Esophagus (tissue), 2 donors: ENCODE data around the gene DENND6B. TPM values are rescaled to one million over a fixed set of nuclear protein-coding genes. Genes with fewer than 3 reads are reported as not detected.

Experiments used
- H3K27ac ChIP-seq, 2 donors: one replicate each; pipeline ENCODE4 v1.5.1; 2013; ENCODE audit warnings: low read depth in 2 of 2, mild to moderate bottlenecking in 2 of 2, inconsistent platforms in 1 of 2, low read length in 1 of 2, moderate library complexity in 1 of 2
- H3K27me3 ChIP-seq, 2 donors: one replicate each; pipeline ENCODE4 v1.6.1; 2013; ENCODE audit warnings: low read length in 2 of 2, control low read depth in 1 of 2, mild to moderate bottlenecking in 1 of 2; ENCODE audit not compliant: insufficient read depth in 2 of 2, control insufficient read depth in 1 of 2
- H3K36me3 ChIP-seq, 2 donors: one replicate each; pipeline ENCODE4 v1.6.1; 2013; ENCODE audit warnings: low read length in 1 of 2; ENCODE audit not compliant: control insufficient read depth in 2 of 2, insufficient read depth in 2 of 2
- H3K4me1 ChIP-seq, 2 donors: one replicate each; pipeline ENCODE4 v1.6.1; 2013; ENCODE audit warnings: low read length in 1 of 2; ENCODE audit not compliant: control insufficient read depth in 2 of 2, insufficient read depth in 2 of 2
- H3K4me3 ChIP-seq, 2 donors: one replicate each; pipeline ENCODE4 v1.5.1; 2013; ENCODE audit warnings: low read length in 2 of 2, mild to moderate bottlenecking in 2 of 2, low read depth in 1 of 2, moderate library complexity in 1 of 2
- H3K9me3 ChIP-seq, 2 donors: one replicate each; pipeline ENCODE4 v1.6.1; 2013; ENCODE audit warnings: mild to moderate bottlenecking in 2 of 2, low read depth in 1 of 2, low read length in 1 of 2, moderate library complexity in 1 of 2; ENCODE audit not compliant: control insufficient read depth in 2 of 2, insufficient read depth in 1 of 2
- WGBS, 2 donors: extraction: QIAGEN DNeasy Blood & Tissue Kit; methylation state at CpG; one replicate each; pipeline ENCODE4 v1.1.7; 2013; 5-methylcytosine and 5-hydroxymethylcytosine counted together
- polyA plus RNA-seq, 2 donors: library from polyadenylated mRNA; stranded (reverse); fragments of 200-250 nt; gene quantifications; one replicate each; pipeline ENCODE4 v1.2.3, GENCODE V29; 2013
- donor health status: healthy with polysubstance abuse.
- donor health status: Bipolar disorder and iron deficiency.

The DENND6B gene
- polyA plus RNA-seq, 2 donors = 2.4 to 6.8 TPM

GRCh38 chr22:50283821-50284220 lies 43.0 kb downstream of the DENND6B start:
- Histone ChIP-seq H3K27me3 (no peaks in the 10 kb centered on the region), H3K27ac (peak overlapping the region; percentile 43 to 90), H3K4me3 (peak overlapping the region; percentile 5 to 41), H3K36me3 (peaks cover 2 to 88% of the 10 kb centered on the region in 2 donors), H3K9me3 (peaks cover 0 to 5% of the 10 kb centered on the region in 2 donors), H3K4me1 (peaks cover 3 to 43% of the 10 kb centered on the region in 2 donors)
- WGBS, 2 donors = 88 to 91% methylated on average over 25 to 30 of the region's 30 CpGs

DNA sequence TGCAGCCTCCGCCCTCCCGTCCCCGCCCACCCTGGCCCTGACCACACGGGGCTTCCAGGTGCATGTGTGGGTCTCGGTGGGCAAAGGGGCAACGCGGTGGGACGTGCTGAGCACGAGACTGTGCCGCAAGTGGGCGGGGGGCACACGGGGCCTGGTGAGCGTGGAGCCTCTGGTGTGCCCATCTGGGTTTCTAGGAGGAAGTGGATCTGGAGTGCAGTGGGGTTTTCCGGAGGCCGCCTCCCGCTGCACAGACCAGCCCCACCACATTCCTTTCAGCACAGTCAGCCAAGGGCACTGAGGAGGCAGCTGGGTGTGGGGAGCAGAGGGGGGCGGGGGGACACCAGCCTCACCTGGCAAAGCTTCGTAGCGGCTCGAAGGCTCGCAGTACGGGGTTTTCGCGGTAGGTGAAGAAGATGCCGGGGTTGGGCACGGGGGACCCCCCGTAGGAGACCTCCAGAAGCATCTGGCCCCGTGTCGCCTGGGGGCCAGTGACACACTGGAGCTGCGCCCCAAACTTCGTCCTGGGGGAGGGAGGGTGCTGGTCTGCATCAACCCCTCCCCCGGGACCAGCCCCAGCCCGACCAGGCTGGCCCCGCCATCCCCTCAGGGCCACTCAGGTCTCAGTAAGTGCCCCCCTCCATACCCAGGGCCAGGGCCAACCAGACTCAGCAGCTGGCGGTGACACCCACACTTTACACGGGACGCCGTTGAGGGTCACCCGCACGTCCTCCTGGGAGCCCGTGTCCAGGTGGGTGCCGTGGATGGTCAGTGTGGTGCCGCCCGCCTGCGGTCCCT lies 44.3 kb downstream of the DENND6B start:
- H3K9me3 ChIP-seq = peaks cover 0 to 5% of the 10 kb centered on the region in 2 donors
- H3K4me1 ChIP-seq = peaks cover 3 to 43% of the 10 kb centered on the region in 2 donors
- H3K4me3 ChIP-seq = peak overlapping the region; percentile 12 to 40
- no peaks in the 10 kb centered on the region for H3K27me3 ChIP-seq
- peak overlapping the region; percentile 90 to 91 for H3K27ac ChIP-seq
- WGBS, 2 donors = 52 to 57% methylated on average over 44 to 45 of the region's 45 CpGs
- H3K36me3 ChIP-seq = peaks cover 0 to 88% of the 10 kb centered on the region in 2 donors

GRCh38 chr22:50281957-50282356 lies 44.9 kb downstream of the DENND6B start:
- Histone ChIP-seq H3K9me3 (peaks cover 0 to 5% of the 10 kb centered on the region in 2 donors), H3K27ac (peak overlapping the region; percentile 76 to 82), H3K4me1 (peaks cover 3 to 40% of the 10 kb centered on the region in 2 donors), H3K27me3 (no peaks in the 10 kb centered on the region), H3K4me3 (peak overlapping the region; percentile 12 to 40), H3K36me3 (peaks cover 0 to 86% of the 10 kb centered on the region in 2 donors)
- WGBS, 2 donors = 42 to 52% methylated on average over 25 of the region's 25 CpGs

DNA sequence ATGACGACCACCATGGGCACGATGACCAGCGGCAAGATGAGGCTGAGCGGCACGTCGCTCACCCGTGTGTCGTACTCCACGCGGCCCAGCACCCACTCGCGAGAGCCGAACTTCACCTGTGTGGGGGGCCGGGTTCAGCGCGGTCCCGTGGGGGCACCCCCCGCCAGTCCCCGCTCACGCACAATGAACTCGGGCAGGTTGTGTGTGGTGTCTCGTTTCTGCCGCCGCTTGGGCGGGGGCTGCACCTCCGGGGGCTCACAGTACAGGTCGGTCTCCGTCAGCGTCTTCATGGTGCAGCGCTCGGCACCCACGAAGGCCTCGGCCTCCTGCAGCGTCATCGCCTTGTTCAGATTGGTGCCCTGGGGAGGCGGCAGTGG lies 45.4 kb downstream of the DENND6B start:
- WGBS, 2 donors = 86 to 88% methylated on average over 26 to 36 of the region's 36 CpGs
- peaks cover 0 to 85% of the 10 kb centered on the region in 2 donors for H3K36me3 ChIP-seq
- H3K9me3 ChIP-seq = peaks cover 0 to 7% of the 10 kb centered on the region in 2 donors
- H3K27me3 ChIP-seq = no peaks in the 10 kb centered on the region
- H3K4me1 ChIP-seq = peaks cover 3 to 36% of the 10 kb centered on the region in 2 donors
- peak overlapping the region in 1 of 2 donors; percentile 40 for H3K4me3 ChIP-seq
- peak overlapping the region; percentile 76 to 82 for H3K27ac ChIP-seq

- peak overlapping the region in 1 of 2 donors; percentile 40 for H3K4me3 ChIP-seq
- peaks cover 3 to 31% of the 10 kb centered on the region in 2 donors for H3K4me1 ChIP-seq
- WGBS, 2 donors = 91 to 95% methylated on average over 47 of the region's 47 CpGs
- no peaks in the 10 kb centered on the region for H3K27me3 ChIP-seq
- H3K36me3 ChIP-seq = peaks cover 0 to 85% of the 10 kb centered on the region in 2 donors
- peaks cover 0 to 11% of the 10 kb centered on the region in 2 donors for H3K9me3 ChIP-seq
- peak overlapping the region; percentile 22 to 76 for H3K27ac ChIP-seq
Observed at GRCh38 chr22:50280708-50281383, 46.0 kb downstream of the DENND6B start.

DNA sequence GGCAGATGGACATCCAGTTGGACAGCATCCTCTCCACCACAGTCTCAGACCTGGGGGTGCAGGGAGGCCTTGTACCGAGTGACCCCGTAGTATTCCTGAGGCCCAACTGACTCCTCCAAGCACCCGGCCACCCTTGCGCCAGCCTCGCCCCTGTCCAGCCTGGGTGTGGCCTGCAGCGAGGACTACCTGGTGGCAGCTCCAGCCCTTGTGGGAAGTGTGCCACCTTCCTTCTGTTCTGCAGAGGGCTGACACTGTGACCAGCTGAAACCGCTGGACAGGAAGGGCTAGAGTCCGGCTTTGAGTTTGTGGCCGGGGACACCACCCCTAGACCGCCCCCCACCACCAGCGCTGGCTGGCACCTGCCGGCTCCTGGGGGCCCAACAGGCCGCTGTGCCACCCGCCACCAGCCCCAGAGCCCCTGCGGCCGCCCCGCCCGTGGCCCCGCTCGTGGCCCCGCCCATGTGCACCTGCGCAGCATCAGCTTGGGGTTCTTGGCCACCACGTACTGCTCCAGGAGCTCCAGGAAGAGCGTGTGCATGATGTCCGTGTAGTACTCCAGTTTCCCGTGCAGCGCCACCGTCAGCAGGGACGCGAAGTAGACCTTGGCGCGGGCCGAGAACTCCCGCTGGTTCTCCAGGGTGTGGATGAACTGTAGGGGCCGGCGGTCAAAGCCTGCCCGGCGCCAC lies 46.6 kb downstream of the DENND6B start:
- Histone ChIP-seq H3K36me3 (peaks cover 0 to 87% of the 10 kb centered on the region in 2 donors), H3K9me3 (peaks cover 0 to 11% of the 10 kb centered on the region in 2 donors), H3K4me1 (peaks cover 3 to 28% of the 10 kb centered on the region in 2 donors), H3K27ac (peak overlapping the region in 1 of 2 donors; percentile 60), H3K27me3 (no peaks in the 10 kb centered on the region), H3K4me3 (peak overlapping the region in 1 of 2 donors; percentile 6)
- WGBS, 2 donors = 87 to 92% methylated on average over 38 of the region's 38 CpGs

DNA sequence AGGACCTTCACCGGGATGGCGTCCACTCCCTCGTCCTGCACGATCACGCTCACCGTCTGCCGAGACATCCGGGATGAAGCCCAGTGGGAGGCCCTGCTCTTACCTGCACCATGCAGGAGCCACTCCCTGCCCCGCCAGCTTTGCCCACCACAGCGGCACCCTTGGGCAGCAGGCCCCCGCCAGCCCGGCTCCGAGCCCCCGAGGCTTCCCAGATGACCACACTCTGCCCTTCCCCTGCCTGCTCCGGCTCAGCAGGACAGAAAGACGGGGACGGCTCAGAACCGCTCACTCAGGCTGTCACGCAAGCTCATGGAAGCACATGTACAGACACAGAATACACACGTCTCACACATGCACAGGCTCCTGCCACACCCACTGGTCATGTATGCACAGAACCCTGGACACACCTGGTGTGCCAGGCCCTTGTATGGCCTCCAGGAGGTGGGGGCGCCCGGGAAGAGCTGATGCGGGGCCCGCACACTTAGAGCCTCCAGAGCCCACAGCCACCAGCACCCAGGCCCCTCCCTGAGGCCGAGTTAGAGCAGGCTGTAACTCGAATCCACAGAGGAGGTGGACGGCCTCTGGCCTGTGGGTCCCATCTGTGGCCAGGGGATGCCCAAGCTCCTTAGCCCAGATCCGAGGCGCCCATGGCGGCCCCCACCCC lies 47.7 kb downstream of the DENND6B start:
- Histone ChIP-seq H3K27ac (peak overlapping the region in 1 of 2 donors; percentile 63), H3K4me3 (no peak overlapping the region), H3K4me1 (peaks cover 3 to 28% of the 10 kb centered on the region in 2 donors), H3K27me3 (no peaks in the 10 kb centered on the region), H3K9me3 (peaks cover 0 to 11% of the 10 kb centered on the region in 2 donors), H3K36me3 (peaks cover 0 to 84% of the 10 kb centered on the region in 2 donors)
- 80 to 83% methylated on average over 30 of the region's 30 CpGs for WGBS, 2 donors

GRCh38 chr22:50278461-50278860 lies 48.4 kb downstream of the DENND6B start:
- H3K4me1 ChIP-seq = peaks cover 3 to 28% of the 10 kb centered on the region in 2 donors
- 91 to 92% methylated on average over 19 to 21 of the region's 21 CpGs for WGBS, 2 donors
- peaks cover 0 to 11% of the 10 kb centered on the region in 2 donors for H3K9me3 ChIP-seq
- H3K4me3 ChIP-seq = no peak overlapping the region
- no peaks in the 10 kb centered on the region for H3K27me3 ChIP-seq
- H3K27ac ChIP-seq = peak overlapping the region; percentile 36 to 63
- H3K36me3 ChIP-seq = peaks cover 0 to 84% of the 10 kb centered on the region in 2 donors

GRCh38 chr22:50277761-50278160 lies 49.1 kb downstream of the DENND6B start:
- Histone ChIP-seq H3K27ac (peak overlapping the region in 1 of 2 donors; percentile 6), H3K27me3 (no peaks in the 10 kb centered on the region), H3K36me3 (peaks cover 0 to 78% of the 10 kb centered on the region in 2 donors), H3K9me3 (peaks cover 0 to 11% of the 10 kb centered on the region in 2 donors), H3K4me3 (no peak overlapping the region), H3K4me1 (peaks cover 0 to 23% of the 10 kb centered on the region in 2 donors)
- 72 to 80% methylated on average over 24 to 25 of the region's 25 CpGs for WGBS, 2 donors
